GM12878 (cell line): ENCODE measurements around the gene TYROBP. TPM values are rescaled to one million over a fixed set of nuclear protein-coding genes. Genes with fewer than 3 reads are reported as not detected.

ENCODE experiments used
- ATAC-seq: fragments of 200-7000 bp; cut with Tn5 transposase; 3 replicates; pipeline ENCODE4 v1.9.1; 2020; ENCODE audit warnings: mild to moderate bottlenecking, moderate library complexity
- BruUV-seq: library from RNA; stranded (reverse); fragments of 400-500 nt; replicated peaks from 2 replicates; lab custom pipeline; 2021; lab: Mats Ljungman, UMichigan
- CTCF ChIA-PET: fragments of 300-600 bp; sonication (Branson Sonifier 250); formaldehyde crosslinking; extraction: SDS; loops from one replicate; lab custom pipeline; 2021; ENCODE audit warnings: inconsistent platforms; lab: Yijun Ruan, JAX
- POLR2A ChIA-PET: fragments of 350-600 bp; formaldehyde crosslinking; extraction: SDS; loops from one replicate; lab custom pipeline; 2021; ENCODE audit warnings: inconsistent platforms; lab: Charles Lee
- RAD21 ChIA-PET: fragments of 300-600 bp; sonication (Branson Sonifier 250); formaldehyde crosslinking; loops from one replicate; lab custom pipeline; 2023; ENCODE audit warnings: antibody characterized with exemption; ENCODE audit not compliant: unreplicated experiment; lab: Charles Lee
- SMC1A ChIA-PET: fragments of 300-600 bp; sonication (Branson Sonifier 250); formaldehyde crosslinking; loops from one replicate; lab custom pipeline; 2023; ENCODE audit not compliant: unreplicated experiment, uncharacterized antibody; lab: Charles Lee
- DNase-seq: peaks from one replicate; pipeline ENCODE4 v3.0.0-alpha.2; 2011; ENCODE audit warnings: low read depth, low spot score
- FAIRE-seq: peaks from 3 replicates; lab custom pipeline; 2011; peaks lifted over from hg19 to GRCh38; lab: Jason Lieb, UNC
- H2AFZ ChIP-seq: 2 replicates; pipeline ENCODE4 v1.6.0; 2011; ENCODE audit warnings: low read depth, low read length, control low read depth; ENCODE audit not compliant: control insufficient read depth
- H3K27ac ChIP-seq: 2 replicates; pipeline ENCODE4 v1.5.1; 2011; ENCODE audit warnings: control low read depth; ENCODE audit not compliant: control insufficient read depth, insufficient read depth
- H3K27me3 ChIP-seq, 2 experiments: replicated peaks in 1 of 2; 2 replicates each; pipeline versions ENCODE4 v1.6.0 to v1.6.1; 2011; ENCODE audit warnings: low read length in 1 of 2; ENCODE audit not compliant: control insufficient read depth in 2 of 2, insufficient read depth in 2 of 2
- H3K36me3 ChIP-seq, 2 experiments: 2 replicates each; pipeline ENCODE4 v1.5.1; 2011; ENCODE audit warnings: low read length in 1 of 2; ENCODE audit not compliant: control insufficient read depth in 2 of 2, insufficient read depth in 2 of 2
- H3K4me1 ChIP-seq: 2 replicates; pipeline ENCODE4 v1.6.1; 2011; ENCODE audit warnings: mild to moderate bottlenecking, low read length, moderate library complexity, mixed read lengths; ENCODE audit not compliant: control insufficient read depth, insufficient read depth
- H3K4me2 ChIP-seq: 2 replicates; pipeline ENCODE4 v1.6.0; 2011; ENCODE audit warnings: control low read depth; ENCODE audit not compliant: control insufficient read depth, insufficient read depth
- H3K4me3 ChIP-seq: fragments of 200-600 bp; sonication (generic); 2 replicates; pipeline ENCODE4 v1.5.1; 2016
- H3K79me2 ChIP-seq: 2 replicates; pipeline ENCODE4 v1.6.0; 2011; ENCODE audit warnings: low read length; ENCODE audit not compliant: control insufficient read depth, insufficient read depth
- H3K9ac ChIP-seq: 2 replicates; pipeline ENCODE4 v1.8.0; 2011; ENCODE audit warnings: low read length, control low read depth, mixed read lengths; ENCODE audit not compliant: control insufficient read depth, insufficient read depth
- H3K9me3 ChIP-seq: replicated peaks from 3 replicates; pipeline ENCODE4 v1.5.1; 2011; ENCODE audit warnings: mild to moderate bottlenecking, low read length; ENCODE audit not compliant: control insufficient read depth, insufficient read depth
- H4K20me1 ChIP-seq: 2 replicates; pipeline ENCODE4 v1.6.0; 2011; ENCODE audit not compliant: control insufficient read depth, insufficient read depth
- MYB ChIP-seq: fragments of 150-350 bp; IDR thresholded peaks from 2 replicates; pipeline ENCODE4 v1.6.1; 2014; ENCODE audit warnings: mild to moderate bottlenecking, low read depth, low read length, borderline replicate concordance
- STAT1 ChIP-seq: fragments of 450-650 bp; conservative IDR thresholded peaks from 2 replicates; pipeline ENCODE4 v1.6.1; 2014; ENCODE audit warnings: antibody characterized with exemption, mild to moderate bottlenecking
- WGBS: methylation state at CpG from one replicate; pipeline ENCODE4 v1.1.6; 2016; ENCODE audit warnings: low lambda C conversion rate; ENCODE audit not compliant: insufficient replicate concordance, insufficient coverage; ENCODE audit errors: missing lambda C conversion rate; 5-methylcytosine and 5-hydroxymethylcytosine counted together
- in situ Hi-C: fragments of 300-500 bp; cut with MboI; formaldehyde crosslinking; loops from 9 replicates; pipeline ENCODE4 v1.14.3; 2018; ENCODE audit warnings: mixed read lengths
- intact Hi-C: fragments of 100-400 bp; cut with micrococcal nuclease; formaldehyde crosslinking; loops from one replicate; pipeline ENCODE4 v1.14.2; 2022; ENCODE audit not compliant: unreplicated experiment
- polyA plus RNA-seq, 11 experiments: library from polyadenylated mRNA; depleted of rRNA in 4 of 11; unstranded in 6 of 11; stranded (reverse) in 5 of 11; fragments of >200 nt; fragmentation: Nextera tagmentation in 4 of 11; fragmentation: Illumina TruSeq in 1 of 11; extraction: Ambion mirVana in 4 of 11; extraction: Trizol in 1 of 11; gene quantifications; 1 replicate in 1 of 11; 2 replicates in 10 of 11; pipeline versions ENCODE4 v1.2.1 to v1.2.3, GENCODE V29; 2011 to 2016; ENCODE audit warnings: inconsistent platforms in 2 of 11, missing spikeins in 2 of 11, low read depth in 1 of 11
- total RNA-seq, 4 experiments: library from RNA; depleted of rRNA in 3 of 4; stranded (reverse); fragments of >200 nt in 3 of 4; fragmentation: Illumina TruSeq in 1 of 4; extraction: Trizol in 1 of 4; gene quantifications; 2 replicates each; pipeline versions ENCODE4 v1.2.1 to v1.2.3, GENCODE V29; 2013 to 2021
- TF ChIP-seq, protein P1 (sequence below): fragments of 450-650 bp; IDR thresholded peaks from 2 replicates; pipeline ENCODE4 v1.6.1; 2018; ENCODE audit warnings: borderline replicate concordance, mild to moderate bottlenecking; ENCODE audit not compliant: partially characterized antibody
- TF ChIP-seq, protein P2 (sequence below): fragments of 450-650 bp; IDR thresholded peaks from 2 replicates; pipeline ENCODE4 v1.6.1; 2017; ENCODE audit warnings: antibody characterized with exemption, mild to moderate bottlenecking, moderate library complexity
- TF ChIP-seq, protein P3 (sequence below): fragments of 450-650 bp; IDR thresholded peaks from 2 replicates; pipeline ENCODE4 v1.6.1; 2016; ENCODE audit warnings: mild to moderate bottlenecking
- TF ChIP-seq, protein P4 (sequence below): fragments of 450-650 bp; IDR thresholded peaks from 2 replicates; pipeline ENCODE4 v1.6.1; 2018; ENCODE audit warnings: mild to moderate bottlenecking, low read depth, moderate library complexity; ENCODE audit not compliant: partially characterized antibody

TYROBP gene
- total and polyA plus RNA-seq, 10 of the 15 experiments (the other 5 are each of a cell fraction or from before 2014, with no cell fraction given) = 0.33 to 2.4 (median 0.58) TPM; not detected in 2

DNA sequence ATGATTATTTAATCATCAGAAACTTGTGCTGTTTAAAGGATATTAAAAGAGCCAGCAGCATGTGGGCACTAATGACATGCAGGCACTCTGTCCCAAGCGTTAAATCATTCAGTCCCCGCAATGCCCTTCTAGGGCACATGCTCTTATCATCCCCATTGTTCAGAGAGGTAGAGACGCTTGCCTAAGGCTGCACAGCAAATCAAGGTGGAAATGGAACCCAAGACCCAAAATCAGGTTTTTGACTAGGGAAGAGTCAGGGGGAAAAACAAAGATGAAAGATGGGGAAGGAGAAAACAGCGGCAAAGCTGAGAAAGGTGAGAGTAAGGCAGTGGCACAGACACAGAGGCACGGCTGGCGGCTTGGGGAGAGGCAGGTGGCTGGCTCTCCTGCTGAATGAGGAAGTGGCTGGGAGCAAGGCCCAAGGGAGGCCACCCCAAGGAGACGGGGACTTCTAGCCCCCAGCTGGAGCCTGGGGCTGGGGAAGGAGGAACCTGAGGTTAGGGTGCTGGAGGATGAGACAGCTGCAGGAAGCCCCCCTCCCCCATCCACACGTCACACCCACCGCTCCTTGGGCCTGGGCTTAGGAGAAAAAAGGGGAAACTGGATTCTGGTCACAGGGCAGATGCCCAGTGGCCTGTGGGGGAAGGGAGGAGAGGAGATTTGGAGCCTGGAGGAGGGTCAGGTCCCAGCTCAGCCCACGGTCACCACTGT lies 1.0 kb upstream of the TYROBP start (continued):
- no peak for TF ChIP-seq STAT1
- TF ChIP-seq, protein P1, sequence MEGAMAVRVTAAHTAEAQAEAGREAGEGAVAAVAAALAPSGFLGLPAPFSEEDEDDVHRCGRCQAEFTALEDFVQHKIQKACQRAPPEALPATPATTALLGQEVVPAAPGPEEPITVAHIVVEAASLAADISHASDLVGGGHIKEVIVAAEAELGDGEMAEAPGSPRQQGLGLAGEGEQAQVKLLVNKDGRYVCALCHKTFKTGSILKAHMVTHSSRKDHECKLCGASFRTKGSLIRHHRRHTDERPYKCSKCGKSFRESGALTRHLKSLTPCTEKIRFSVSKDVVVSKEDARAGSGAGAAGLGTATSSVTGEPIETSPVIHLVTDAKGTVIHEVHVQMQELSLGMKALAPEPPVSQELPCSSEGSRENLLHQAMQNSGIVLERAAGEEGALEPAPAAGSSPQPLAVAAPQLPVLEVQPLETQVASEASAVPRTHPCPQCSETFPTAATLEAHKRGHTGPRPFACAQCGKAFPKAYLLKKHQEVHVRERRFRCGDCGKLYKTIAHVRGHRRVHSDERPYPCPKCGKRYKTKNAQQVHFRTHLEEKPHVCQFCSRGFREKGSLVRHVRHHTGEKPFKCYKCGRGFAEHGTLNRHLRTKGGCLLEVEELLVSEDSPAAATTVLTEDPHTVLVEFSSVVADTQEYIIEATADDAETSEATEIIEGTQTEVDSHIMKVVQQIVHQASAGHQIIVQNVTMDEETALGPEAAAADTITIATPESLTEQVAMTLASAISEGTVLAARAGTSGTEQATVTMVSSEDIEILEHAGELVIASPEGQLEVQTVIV = no peak

DNA sequence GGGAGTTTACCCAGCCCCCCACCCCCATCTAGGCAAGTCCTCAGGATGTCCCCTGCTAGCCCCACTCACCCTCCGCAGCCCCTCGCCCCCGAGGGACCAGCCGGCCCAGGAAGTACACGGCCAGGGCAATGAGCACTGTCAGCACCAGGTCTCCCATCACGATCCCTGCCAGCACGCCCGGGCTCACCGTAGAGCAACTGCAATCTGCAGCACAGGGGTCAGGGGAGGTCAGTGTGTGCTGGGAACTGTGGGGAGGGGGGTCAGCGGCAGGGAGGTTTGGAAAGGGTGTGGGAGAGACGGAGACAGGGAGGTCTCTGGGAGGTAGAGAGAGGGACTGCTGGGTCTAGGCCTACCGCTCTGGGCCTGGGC lies 734 bp downstream of the TYROBP start:
- TF ChIP-seq, protein P2, sequence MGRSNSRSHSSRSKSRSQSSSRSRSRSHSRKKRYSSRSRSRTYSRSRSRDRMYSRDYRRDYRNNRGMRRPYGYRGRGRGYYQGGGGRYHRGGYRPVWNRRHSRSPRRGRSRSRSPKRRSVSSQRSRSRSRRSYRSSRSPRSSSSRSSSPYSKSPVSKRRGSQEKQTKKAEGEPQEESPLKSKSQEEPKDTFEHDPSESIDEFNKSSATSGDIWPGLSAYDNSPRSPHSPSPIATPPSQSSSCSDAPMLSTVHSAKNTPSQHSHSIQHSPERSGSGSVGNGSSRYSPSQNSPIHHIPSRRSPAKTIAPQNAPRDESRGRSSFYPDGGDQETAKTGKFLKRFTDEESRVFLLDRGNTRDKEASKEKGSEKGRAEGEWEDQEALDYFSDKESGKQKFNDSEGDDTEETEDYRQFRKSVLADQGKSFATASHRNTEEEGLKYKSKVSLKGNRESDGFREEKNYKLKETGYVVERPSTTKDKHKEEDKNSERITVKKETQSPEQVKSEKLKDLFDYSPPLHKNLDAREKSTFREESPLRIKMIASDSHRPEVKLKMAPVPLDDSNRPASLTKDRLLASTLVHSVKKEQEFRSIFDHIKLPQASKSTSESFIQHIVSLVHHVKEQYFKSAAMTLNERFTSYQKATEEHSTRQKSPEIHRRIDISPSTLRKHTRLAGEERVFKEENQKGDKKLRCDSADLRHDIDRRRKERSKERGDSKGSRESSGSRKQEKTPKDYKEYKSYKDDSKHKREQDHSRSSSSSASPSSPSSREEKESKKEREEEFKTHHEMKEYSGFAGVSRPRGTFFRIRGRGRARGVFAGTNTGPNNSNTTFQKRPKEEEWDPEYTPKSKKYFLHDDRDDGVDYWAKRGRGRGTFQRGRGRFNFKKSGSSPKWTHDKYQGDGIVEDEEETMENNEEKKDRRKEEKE = no peak
- TF ChIP-seq, protein P3, sequence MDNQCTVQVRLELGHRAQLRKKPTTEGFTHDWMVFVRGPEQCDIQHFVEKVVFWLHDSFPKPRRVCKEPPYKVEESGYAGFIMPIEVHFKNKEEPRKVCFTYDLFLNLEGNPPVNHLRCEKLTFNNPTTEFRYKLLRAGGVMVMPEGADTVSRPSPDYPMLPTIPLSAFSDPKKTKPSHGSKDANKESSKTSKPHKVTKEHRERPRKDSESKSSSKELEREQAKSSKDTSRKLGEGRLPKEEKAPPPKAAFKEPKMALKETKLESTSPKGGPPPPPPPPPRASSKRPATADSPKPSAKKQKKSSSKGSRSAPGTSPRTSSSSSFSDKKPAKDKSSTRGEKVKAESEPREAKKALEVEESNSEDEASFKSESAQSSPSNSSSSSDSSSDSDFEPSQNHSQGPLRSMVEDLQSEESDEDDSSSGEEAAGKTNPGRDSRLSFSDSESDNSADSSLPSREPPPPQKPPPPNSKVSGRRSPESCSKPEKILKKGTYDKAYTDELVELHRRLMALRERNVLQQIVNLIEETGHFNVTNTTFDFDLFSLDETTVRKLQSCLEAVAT = peak; percentile 33; the same call in 1 of the 2 replicates
- no peak for TF ChIP-seq MYB
- TF ChIP-seq, protein P4, sequence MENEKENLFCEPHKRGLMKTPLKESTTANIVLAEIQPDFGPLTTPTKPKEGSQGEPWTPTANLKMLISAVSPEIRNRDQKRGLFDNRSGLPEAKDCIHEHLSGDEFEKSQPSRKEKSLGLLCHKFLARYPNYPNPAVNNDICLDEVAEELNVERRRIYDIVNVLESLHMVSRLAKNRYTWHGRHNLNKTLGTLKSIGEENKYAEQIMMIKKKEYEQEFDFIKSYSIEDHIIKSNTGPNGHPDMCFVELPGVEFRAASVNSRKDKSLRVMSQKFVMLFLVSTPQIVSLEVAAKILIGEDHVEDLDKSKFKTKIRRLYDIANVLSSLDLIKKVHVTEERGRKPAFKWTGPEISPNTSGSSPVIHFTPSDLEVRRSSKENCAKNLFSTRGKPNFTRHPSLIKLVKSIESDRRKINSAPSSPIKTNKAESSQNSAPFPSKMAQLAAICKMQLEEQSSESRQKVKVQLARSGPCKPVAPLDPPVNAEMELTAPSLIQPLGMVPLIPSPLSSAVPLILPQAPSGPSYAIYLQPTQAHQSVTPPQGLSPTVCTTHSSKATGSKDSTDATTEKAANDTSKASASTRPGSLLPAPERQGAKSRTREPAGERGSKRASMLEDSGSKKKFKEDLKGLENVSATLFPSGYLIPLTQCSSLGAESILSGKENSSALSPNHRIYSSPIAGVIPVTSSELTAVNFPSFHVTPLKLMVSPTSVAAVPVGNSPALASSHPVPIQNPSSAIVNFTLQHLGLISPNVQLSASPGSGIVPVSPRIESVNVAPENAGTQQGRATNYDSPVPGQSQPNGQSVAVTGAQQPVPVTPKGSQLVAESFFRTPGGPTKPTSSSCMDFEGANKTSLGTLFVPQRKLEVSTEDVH = no peak
- no peak for ATAC-seq
- Histone ChIP-seq H3K4me1 (peaks cover 53% of the 10 kb centered on the region), H3K36me3 (no peaks in the 10 kb centered on the region), H3K27me3 (no peaks in the 10 kb centered on the region), H2AFZ (no peak overlapping the region), H4K20me1 (no peaks in the 10 kb centered on the region), H3K4me2 (no peak overlapping the region), H3K4me3 (no peak overlapping the region), H3K9me3 (no peaks in the 10 kb centered on the region), H3K79me2 (peaks cover 3% of the 10 kb centered on the region), H3K9ac (no peak overlapping the region), H3K27ac (no peak overlapping the region)
- RAD21 ChIA-PET = interaction anchor here (4.9 kb wide), 1 partner anchor 23 kb away, joined by 37 read pairs; no protein-coding TSS in a partner anchor
- POLR2A ChIA-PET = no interaction called here
- 68% methylated on average over 12 of the region's 12 CpGs for WGBS
- in situ Hi-C loops = loop anchor here (10.0 kb wide), 1 partner anchor 573 kb away; no protein-coding TSS in a partner anchor
- no peak for DNase-seq
- SMC1A ChIA-PET = no interaction called here
- intact Hi-C loops = no loop called here
- CTCF ChIA-PET = no interaction called here
- BruUV-seq = no TSS peak
- FAIRE-seq = no peak
